ENCODE results near the gene RPSA.
"Not testable (repeated sequence)": the region's sequence is repeated elsewhere in the genome, so short reads cannot be mapped to it uniquely, and the experiment has no call there.

The RPSA gene

DNA sequence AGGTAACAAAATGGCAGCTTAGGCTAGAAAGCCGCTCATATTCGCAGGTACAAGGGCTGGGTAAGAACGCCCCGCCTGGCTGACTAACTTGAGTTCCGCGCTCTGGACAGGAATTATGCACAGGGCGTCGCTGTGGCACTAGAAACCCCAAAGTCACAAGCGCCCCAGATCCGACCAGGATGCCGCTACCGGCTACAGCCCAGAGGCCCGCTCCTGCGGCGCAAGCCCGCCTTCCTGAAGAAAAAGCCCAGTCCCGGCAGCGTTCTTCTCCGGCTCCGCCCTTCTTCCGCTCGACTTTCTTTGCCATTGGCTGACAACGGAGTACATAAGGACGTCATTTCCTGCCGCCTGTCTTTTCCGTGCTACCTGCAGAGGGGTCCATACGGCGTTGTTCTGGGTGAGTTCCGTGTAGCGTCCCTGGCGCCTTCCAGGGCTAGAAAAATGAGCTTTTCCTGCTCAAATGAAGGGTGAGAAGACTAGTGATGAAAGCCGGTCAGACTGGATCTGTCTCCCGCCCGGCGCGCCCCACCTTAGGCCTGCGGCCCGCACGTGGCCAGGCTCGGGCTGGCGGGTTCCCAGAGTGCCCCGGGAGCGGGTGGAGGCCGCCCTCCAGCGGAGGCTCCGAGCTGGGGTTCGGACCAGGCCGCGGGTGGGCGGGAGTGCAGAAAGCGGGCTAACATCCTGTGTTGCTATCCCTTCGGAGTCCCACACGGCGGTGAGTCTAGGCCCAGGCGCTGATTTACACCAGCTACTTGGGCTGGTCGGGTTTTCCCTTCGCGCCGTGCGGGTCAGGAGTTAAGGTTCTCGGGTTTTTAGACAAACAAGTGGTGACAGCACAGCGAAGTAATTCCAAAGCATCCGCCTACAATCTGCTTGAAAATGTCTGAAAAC lies at the start of gene RPSA:
TSS of gene RPSA (plus strand) at position 353 of the 891 bp plus-strand sequence. CDS start 934 bp downstream, outside the sequence.
- peak; percentile 81 for FAIRE-seq

DNA sequence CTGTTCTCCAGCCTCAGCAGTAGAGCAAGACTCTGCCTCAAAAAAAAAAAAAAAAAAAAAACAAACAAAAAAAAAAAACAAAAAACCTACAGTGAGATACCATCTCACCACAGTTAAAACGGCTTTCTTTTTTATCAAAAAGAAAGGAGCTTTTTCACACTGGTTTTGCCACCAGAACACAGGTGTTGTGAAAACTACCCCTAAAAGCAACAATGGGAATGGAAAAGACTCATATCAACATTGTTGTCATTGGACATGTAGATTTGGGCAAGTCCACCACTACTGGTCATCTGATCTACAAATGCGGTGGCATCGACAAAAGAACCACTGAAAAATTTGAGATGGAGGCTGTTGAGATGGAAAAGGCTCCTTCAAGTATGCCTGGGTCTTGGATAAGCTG lies 48.2 kb upstream of the RPSA start:
- FAIRE-seq: no peak

DNA sequence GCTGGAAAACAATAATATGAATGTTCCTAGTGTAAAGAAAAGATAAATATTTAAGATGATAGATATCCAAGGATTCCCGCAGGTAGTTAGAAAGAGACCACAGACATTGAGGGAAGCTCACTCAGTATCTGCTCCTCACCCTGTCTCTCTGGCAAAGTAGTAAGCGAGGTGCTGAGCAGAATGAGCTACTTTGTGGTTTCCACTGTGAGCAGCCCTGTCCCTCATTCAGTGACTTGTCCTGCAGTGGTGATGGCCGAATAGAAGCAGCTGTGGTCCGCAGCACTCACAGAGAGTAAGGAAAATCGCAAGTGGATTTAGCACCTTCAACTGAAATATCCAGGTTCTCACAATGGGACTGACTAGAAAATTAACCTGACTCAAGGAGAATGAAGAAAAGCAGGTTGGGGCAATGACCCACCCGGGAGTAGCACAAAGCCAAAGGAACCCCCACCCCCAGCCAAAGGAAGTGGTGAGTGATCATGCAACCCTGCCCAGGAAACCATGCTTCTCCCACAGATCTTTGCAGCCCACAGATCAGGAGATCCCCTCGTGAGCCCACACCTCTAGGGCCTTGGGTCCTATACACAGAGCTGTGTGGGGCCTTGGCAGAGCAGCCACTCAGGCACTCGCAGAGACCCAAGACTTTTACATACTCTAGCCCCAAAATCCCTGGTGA lies 45.1 kb upstream of the RPSA start:
- FAIRE-seq: no peak

DNA sequence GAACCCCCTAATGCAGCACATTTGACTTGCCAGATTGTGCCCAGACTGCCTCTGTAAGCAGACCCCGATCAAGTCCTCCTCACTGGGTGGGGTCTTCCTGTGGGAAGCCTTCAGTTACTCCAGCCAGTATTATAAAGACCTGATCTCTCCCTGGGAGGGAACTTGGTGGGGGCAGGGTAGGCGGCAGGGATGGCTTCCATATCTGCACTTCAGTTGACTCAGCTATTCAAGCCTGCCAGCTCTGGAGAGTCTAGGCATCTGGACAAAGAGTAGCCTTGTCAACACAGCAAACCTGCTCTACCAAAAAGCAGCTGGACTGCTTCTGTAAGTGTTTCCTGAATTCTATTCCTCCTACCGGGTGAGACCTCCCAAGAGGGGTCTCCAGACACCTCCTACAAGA lies 44.3 kb upstream of the RPSA start:
- no peak for FAIRE-seq

DNA sequence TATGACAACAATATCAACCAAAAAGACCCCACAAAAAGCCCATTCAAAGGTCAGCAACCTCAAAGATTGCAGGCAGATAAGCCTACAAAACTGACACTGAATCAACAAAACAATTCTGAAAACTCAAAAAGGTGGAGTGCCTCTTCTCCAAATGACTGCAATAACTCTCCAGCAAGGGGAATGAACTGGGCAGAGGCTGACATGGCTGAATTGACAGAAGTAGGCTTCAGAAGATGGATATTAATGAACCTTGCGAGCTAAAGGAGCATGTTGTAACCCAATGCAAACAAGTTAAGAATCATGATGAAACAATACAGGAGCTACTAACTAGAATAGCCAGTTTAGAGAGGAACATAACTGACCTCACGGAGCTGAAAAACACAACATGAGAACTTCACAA lies 43.7 kb upstream of the RPSA start:
- no peak for FAIRE-seq

DNA sequence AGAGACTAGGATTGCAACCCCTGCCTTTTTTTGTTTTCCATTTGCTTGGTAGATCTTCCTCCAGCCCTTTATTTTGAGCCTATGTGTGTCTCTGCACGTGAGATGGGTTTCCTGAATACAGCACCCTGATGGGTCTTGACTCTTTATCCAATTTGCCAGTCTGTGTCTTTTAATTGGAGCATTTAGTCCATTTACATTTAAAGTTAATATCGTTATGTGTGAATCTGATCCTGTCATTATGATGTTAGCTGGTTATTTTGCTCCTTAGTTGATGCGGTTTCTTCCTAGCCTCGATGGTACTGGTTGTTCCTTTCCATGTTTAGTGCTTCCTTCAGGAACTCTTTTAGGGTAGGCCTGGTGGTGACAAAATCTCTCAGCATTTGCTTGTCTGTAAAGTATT lies 36.1 kb upstream of the RPSA start:
- FAIRE-seq: not testable (repeated sequence)

DNA sequence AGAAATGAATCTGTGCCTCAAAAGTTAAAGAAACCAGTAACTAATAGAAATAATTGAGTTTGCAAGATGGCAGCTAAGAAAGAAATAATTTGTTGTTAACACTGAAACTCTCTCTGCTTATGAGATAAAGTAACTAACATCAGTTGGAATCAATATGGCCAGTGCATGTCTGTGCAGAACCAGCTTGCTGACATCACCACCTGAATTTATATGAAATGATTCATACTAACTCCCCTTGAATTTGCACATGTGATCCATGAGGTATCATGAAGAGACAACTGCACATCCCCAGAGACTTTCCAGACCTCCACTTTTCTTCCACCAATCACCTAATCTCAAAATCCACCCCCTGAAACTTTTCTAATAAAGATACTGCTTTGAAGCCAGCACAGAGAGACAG lies 33.7 kb upstream of the RPSA start:
- no peak for FAIRE-seq

DNA sequence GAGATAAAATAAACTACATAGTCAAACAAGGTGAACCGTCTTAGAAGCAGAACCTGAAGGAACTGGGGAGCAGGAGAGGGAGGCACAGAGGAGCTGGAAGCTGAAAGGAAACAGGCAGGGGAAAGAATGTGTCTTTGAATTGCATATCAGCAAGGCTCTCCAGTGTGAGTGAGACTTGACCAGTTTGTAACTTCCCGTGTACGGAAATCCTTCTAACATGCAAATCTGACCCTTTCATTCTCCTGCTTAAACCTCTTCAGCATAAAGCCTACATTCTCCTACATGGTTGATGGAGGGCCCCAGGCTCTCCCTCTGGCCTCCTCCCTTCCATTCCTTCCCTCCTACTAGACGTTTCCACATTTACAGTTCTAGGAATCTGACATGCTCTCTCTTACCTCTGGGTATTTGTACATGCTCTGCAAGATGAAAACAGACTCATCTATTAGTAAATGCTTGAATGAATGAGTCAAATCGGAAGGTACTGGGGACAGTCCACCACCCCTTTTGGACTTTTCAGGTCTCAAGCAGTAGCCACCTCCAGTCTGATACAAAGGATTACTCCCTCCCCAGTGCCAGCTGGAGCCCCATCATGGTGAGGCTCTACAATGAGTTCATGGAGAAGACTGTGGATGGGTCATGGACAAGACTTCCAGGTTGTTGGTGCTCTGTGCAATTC lies 29.4 kb upstream of the RPSA start:
- FAIRE-seq: no peak

DNA sequence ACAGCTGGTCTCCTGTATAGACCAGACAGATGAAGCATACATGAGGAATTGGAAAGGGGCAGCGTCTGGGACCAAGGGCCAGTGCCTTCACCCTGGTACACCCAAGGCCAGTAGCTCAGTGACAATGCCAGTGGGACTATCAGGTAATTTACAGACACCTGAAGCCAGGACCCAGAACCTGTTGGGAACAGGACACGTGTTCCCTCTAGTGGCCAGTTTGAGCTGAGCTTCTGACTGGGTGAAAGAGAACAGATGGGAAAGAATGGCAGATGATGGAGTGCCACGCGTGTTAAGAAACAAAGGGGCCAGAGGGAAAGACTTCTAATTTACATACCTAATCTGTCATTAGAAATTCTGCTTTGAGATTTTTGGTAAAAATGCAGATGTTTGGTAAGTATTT lies 28.4 kb upstream of the RPSA start:
- FAIRE-seq: no peak

DNA sequence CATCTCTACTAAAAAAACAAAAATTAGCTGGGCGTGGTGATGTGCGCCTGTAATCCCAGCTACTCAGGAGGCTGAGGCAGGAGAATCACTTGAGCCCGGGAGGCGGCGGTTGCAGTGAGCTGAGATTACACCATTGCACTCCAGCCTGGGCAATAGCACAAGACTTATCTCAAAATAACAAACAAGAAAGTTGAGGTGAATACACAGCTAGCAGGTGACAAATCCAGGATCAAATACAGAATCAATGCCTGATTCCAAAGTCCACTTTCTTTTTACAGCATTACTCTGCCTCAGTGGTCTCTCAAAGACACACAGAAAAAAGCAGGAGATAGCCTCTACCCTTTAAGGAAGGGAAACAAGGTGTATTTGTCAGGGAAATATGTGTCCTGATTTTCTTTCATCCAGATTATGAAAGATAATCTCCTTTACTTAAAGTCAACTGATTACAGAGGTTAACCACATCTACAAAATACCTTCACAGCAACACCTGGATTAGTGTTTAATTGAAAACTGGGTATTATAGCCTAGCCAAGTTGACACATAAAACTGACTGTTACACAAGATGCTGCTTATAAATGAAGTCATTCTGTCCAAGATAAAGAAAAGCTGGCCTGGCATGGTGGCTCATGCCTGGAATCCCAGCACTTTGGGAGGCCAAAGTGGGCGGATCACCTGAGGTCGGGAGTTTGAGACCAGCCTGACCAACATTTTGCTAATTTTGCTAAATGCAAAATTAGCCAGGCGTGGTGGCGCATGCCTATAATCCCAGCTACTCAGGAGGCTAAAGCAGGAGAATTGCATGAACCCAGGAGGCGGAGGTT lies 27.4 kb upstream of the RPSA start:
- no peak for FAIRE-seq

DNA sequence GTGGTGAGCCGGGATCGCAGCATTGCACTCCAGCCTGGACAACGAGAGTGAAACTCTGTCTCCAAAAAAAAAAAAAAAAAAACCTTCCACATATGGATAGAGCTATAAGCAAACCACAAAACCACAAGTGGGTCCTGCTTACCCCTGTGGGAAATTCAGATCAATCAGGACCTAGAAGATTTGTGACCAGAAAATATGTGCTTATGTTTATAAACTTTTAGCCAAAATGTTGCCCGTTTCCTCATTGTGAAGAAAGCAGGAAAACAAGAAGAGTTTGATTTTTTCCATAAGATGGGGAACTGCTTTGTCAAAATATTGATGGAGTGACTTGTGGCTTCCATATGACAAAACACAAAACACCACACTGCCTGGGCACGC lies 26.8 kb upstream of the RPSA start:
- no peak for FAIRE-seq

DNA sequence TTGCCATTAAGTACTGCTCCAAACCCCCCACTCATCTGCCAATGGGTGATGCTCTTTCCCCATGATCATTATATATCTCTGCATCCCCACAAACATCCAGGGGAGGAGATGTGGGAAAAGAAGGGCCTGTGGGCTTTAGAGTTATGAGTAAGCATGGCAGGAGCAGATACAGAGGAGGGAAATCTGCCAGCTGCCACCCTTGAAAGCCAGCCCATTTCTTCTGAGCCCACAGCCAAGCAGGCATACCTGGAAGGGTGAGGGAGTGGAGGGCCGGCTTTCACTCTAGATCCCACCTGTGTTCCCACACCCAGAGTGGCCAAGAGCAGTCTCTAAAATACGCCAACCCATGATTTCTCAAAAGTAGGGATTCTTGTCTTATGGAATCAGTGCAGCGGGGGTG lies 25.1 kb upstream of the RPSA start:
- no peak for FAIRE-seq

DNA sequence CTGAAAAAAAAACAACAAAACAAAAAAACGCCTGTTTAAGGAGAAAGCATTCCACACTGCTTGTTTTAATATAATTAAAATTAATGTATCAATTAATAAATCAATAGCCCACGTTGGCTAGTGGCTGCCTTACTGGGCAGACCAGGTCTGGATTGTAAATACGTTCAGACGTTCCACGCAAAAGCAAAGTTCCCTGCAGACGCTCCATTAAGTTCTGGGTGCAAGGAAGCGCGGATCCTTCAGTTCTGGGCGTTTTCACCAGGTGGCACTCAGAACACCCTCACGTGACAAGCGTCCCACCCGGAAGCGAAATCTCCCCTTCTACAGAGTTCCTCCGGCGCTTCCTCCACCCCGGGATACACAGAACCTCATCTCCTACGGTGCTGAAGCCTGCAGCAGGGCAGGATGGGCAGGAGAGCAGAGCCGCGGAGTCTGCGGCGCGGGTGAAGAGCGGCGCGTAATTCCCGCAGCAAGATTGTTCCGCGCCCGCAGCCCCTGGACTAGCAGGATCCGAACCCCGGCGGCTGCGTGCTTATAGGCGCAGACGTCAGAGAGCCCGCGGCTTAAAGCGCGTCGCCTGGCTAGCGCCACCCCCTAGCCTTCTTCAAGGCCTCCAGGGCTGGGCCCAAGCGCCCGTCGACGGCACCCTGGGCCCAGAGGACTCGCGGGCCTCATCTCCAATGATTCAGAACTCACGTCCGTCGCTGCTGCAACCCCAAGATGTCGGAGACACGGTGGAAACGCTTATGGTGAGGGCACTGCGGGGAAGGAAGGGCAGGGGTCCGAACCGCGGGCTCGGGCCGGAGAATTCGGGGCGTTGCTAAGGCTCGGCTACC lies 23.3 kb upstream of the RPSA start, which contains the start of gene SLC25A38:
TSS of gene SLC25A38 (plus strand) at position 326 of the 836 bp plus-strand sequence. CDS start at position 681, 355 bp downstream.
- FAIRE-seq: no peak

DNA sequence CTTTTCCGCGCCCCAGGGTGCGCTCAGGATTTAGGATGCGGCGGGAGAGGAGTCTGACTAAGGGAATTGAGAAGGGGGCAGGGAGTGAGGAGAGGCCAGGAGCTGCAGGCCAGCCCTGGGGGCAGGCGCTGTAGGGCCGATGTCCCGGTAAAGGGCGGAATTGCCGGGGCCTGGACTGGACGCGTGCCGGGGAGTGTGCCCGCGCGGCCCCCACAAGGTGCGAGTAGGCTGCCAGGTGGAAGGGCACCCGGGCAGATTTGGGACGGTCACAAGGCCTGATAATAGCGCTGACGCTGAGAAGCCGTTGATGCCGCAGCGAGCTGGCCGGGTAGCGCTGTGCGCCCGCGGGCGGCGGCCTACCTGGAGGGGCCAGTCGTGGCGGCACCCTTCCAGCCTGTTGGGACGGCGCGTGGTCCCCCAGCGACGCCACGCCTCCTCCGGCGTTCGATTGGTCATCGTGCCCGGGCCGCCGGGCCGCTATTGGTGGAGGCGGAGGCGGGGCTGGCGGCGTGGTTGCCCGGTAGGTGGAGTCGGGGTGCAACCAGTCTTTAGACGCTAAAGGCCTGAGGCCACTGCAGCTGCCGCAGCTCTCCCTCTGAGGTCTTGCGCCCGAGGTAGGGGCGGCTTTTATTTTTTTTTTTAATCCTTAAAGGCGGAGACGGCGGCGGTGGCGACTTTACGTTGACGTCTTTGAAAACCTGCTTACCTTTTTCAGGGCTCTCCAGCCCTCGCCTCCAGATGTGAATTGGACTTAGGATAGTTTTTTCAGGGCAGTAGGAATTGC lies 22.4 kb upstream of the RPSA start:
- peak; percentile 67 for FAIRE-seq

DNA sequence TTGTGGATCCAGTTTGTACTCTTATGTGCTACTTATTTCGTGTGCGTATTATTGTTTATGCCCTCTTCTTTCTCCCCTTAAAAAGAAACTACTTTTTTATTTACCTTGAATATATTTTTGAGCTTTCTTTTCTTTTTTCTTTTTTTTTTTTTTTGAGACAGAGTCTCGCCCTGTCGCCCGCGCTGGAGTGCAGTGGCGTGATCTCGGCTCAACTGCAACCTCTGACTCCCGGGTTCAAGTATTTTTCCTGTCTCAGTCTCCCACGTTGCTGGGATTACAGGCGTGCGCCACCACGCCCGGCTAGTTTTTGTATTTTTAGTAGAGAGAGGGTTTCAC lies 21.9 kb upstream of the RPSA start:
- no peak for FAIRE-seq

DNA sequence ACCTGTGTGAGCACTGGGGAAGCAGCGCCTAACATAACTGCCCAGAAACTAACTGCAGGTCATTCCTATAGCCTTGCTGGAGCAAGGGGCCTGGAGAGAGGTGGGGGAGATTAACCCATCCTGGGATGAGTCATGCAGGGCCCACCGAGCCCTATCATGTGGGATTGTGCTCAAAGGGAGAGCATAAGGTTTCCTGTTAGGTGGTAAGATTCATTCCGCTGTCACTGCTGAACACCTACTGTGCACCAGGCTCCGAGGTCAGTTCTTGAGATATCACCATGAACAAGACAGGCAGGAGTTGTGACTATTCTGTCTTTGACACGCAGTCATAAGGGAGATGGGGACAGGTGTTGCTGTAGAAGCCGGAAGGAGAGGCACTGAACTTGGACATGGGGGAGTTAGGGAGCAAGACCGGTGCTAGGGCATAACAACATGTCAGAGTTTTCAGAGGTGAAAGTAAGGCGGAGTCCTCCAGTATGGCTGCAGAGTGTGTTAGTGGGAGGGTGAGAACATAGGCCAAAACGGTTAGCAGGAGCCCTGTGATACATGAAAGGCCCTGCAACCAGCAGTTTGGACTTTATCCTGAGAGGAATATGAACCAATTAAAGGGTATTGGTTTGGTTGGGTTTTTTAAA lies 20.9 kb upstream of the RPSA start:
- no peak for FAIRE-seq

DNA sequence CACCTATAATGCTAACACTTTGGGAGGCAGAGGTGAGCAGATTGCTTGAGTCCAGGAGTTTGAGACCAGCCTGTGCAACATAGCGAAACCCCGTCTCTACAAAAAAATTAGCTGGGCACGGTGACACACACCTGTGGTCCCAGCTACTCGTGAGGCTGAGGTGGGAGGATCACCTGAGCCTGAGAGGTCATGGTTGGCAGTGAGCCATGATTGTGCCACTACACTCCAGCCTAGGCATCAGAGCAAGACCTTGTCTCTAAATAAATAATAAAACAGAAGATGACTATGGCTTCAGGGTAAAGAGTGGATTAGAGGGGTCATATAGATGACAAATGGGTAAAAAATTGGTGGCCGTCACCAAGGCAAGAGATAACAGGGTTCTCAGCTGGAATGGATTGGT lies 20.2 kb upstream of the RPSA start:
- FAIRE-seq: no peak

DNA sequence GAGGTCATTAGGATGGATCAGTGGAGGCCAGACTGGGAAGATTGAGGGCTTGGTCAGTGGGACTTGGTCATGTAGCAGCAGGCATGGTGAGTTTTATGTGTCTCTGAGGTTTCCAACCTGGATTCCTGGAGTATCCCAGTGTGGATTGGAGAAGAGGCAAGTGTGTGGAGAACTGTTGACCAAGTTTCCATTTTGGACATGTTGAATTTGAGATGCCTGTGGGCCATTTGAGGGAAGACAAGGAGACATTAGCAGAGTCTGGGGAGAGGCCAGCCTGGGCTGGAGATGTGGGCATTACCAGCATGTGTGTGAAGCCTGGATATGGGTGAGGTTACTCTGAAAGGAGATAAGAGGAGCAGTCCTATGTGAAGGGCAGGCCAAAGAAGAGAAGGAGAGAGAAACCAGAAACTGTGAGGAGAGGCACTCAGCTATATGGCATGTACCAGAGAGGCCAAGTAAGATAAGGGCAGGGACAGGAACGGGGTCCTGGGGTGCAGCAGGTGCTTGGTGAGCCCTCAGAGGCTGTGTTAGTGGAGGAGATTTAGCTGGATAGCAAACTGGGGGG lies 19.0 kb upstream of the RPSA start:
- FAIRE-seq: no peak

DNA sequence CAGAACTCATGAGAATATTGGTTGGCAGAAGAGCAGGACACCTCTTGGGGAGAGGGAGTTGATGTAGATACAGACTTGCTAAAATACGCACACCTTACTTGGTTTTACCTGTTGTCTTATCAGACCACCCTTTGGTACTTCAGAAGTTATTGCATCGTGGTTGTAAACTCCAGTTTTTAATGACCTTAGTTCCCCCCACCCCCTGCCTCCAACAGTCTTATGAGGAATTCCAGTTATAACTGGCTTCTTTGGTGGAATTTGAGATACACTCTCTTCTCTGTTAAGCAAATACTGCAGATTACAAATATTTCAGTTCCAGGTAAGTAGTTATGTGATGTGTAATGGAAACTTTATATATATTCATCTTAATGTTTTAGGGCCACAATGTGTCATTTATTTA lies 18.4 kb upstream of the RPSA start:
- FAIRE-seq: no peak

DNA sequence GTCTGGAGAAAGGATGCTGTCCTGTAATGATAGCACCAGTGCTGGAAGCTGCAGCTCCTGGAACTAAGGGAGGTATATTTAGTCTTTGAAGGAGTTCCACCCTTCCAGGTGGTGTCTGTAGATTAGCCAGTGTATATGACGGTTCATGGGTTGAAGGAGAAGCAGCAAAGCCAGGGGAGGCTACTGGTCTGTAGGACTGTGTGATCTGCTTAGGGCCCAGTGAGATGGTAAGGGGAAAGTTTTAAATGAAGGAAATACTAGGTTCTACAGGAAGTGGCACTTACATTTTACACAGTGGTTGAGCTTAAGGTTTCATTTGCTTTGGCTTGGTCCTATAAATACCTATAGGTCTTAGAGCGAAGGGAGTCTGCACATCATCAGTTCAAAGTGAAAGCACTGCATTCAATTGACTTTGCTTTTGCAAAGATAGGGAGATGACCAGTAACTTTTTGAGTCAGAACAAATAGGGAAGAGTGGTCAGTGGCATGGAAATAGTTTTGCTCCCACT lies 17.7 kb upstream of the RPSA start:
- FAIRE-seq: no peak

Measured in endometrium (tissue), 2 donors.